ENCODE results near the gene S100A16.

The S100A16 gene

DNA sequence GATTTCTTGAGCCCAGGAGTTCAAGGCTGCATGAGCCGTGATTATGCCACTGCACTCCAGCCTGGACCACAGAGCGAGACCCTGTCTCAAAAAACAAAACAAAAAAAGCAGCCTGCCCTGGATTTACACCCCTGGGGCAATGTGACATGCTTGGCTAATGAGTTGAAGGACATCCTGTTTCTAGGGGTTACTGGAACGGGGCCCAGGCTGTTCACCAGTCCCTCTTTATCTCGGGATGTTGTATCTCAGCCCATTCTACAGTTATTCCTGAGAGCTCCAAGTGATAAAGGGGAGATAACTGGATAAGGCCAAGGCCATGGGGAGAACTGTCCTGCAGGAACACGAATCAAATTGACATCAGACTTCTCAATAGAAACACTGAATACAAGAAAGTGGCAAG is 25.6 kb downstream of the S100A16 start:
- no peaks in the 10 kb centered on the region for H4K20me1 ChIP-seq (ENCODE audit: insufficient read depth, low read length, poor library complexity, severe bottlenecking)
- no peaks in the 10 kb centered on the region for H3F3A ChIP-seq (ENCODE audit: low read depth)
- no peaks in the 10 kb centered on the region for H3K79me2 ChIP-seq (ENCODE audit: insufficient read depth, low read length)
- H3K4me2 ChIP-seq (ENCODE audit: low read depth, low read length, poor library complexity, severe bottlenecking) = no peak overlapping the region
- H3K27me3 ChIP-seq (ENCODE audit: insufficient read depth, low read length, poor library complexity, severe bottlenecking) = no peaks in the 10 kb centered on the region
- H3K9me2 ChIP-seq (replicated peaks; ENCODE audit: low read depth, low read length) = no peaks in the 10 kb centered on the region
- no peak overlapping the region for H3K9ac ChIP-seq (ENCODE audit: low read depth, low read length, poor library complexity, severe bottlenecking)
- H3K9me3 ChIP-seq (ENCODE audit: insufficient read depth, low read depth, low read length) = no peaks in the 10 kb centered on the region
- H2AFZ ChIP-seq (ENCODE audit: low read length) = peak overlapping the region; percentile 73; the same call in 1 of the 2 replicates
- H3K4me3 ChIP-seq (ENCODE audit: low read length, poor library complexity, severe bottlenecking) = no peak overlapping the region
- no peaks in the 10 kb centered on the region for H3K4me1 ChIP-seq (ENCODE audit: insufficient read depth, low read length, poor library complexity, severe bottlenecking)
- no peaks in the 10 kb centered on the region for H3K36me3 ChIP-seq (ENCODE audit: insufficient read depth, low read length)
- no peak for TF ChIP-seq EZH2phosphoT487 (IDR thresholded peaks at IDR 0.05; ENCODE audit: borderline replicate concordance)
- TF ChIP-seq, protein P1, sequence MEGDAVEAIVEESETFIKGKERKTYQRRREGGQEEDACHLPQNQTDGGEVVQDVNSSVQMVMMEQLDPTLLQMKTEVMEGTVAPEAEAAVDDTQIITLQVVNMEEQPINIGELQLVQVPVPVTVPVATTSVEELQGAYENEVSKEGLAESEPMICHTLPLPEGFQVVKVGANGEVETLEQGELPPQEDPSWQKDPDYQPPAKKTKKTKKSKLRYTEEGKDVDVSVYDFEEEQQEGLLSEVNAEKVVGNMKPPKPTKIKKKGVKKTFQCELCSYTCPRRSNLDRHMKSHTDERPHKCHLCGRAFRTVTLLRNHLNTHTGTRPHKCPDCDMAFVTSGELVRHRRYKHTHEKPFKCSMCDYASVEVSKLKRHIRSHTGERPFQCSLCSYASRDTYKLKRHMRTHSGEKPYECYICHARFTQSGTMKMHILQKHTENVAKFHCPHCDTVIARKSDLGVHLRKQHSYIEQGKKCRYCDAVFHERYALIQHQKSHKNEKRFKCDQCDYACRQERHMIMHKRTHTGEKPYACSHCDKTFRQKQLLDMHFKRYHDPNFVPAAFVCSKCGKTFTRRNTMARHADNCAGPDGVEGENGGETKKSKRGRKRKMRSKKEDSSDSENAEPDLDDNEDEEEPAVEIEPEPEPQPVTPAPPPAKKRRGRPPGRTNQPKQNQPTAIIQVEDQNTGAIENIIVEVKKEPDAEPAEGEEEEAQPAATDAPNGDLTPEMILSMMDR (conservative IDR thresholded peaks at IDR 0.05; ENCODE audit: low read length) = no peak

- no peak overlapping the region for H3K4me3 ChIP-seq (ENCODE audit: low read length, poor library complexity, severe bottlenecking)
- TF ChIP-seq, protein P1 (conservative IDR thresholded peaks at IDR 0.05; ENCODE audit: low read length) = no peak
- no peak for TF ChIP-seq EZH2phosphoT487 (IDR thresholded peaks at IDR 0.05; ENCODE audit: borderline replicate concordance)
- H4K20me1 ChIP-seq (ENCODE audit: insufficient read depth, low read length, poor library complexity, severe bottlenecking) = no peaks in the 10 kb centered on the region
- H3K9ac ChIP-seq (ENCODE audit: low read depth, low read length, poor library complexity, severe bottlenecking) = no peak overlapping the region
- no peak overlapping the region for H3K4me2 ChIP-seq (ENCODE audit: low read depth, low read length, poor library complexity, severe bottlenecking)
- no peaks in the 10 kb centered on the region for H3K9me2 ChIP-seq (replicated peaks; ENCODE audit: low read depth, low read length)
- no peaks in the 10 kb centered on the region for H3K27me3 ChIP-seq (ENCODE audit: insufficient read depth, low read length, poor library complexity, severe bottlenecking)
- H3K36me3 ChIP-seq (ENCODE audit: insufficient read depth, low read length) = no peaks in the 10 kb centered on the region
- no peak overlapping the region for H2AFZ ChIP-seq (ENCODE audit: low read length)
- no peaks in the 10 kb centered on the region for H3K9me3 ChIP-seq (ENCODE audit: insufficient read depth, low read depth, low read length)
- H3K79me2 ChIP-seq (ENCODE audit: insufficient read depth, low read length) = no peaks in the 10 kb centered on the region
- no peaks in the 10 kb centered on the region for H3K4me1 ChIP-seq (ENCODE audit: insufficient read depth, low read length, poor library complexity, severe bottlenecking)
- no peaks in the 10 kb centered on the region for H3F3A ChIP-seq (ENCODE audit: low read depth)
Measured at GRCh38 chr1:153586347-153586746, 26.6 kb downstream of the S100A16 start.

DNA sequence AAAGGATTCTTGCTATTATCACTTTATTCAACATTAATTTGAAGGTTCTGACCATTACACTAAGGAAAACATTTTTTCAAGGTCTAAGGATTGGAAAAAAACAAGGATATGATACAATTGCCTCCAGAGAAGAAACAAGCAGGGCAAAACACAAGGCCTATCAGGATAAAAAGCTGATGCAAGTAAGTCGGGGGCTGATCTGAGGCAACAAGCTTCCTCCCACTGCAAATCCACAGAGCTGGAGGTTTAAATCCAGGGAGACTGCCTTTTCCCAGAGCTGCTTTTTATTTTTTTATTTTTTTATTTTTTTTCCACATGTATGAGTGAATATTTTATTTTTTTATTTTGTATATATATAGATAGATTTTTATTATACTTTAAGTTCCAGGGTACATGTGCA is 27.9 kb downstream of the S100A16 start:
- Histone ChIP-seq H3K9me2 (replicated peaks; ENCODE audit: low read depth, low read length) (no peaks in the 10 kb centered on the region), H3F3A (ENCODE audit: low read depth) (no peaks in the 10 kb centered on the region), H3K4me2 (ENCODE audit: low read depth, low read length, poor library complexity, severe bottlenecking) (no peak overlapping the region), H3K4me1 (ENCODE audit: insufficient read depth, low read length, poor library complexity, severe bottlenecking) (no peaks in the 10 kb centered on the region), H3K36me3 (ENCODE audit: insufficient read depth, low read length) (no peaks in the 10 kb centered on the region), H2AFZ (ENCODE audit: low read length) (no peak overlapping the region), H4K20me1 (ENCODE audit: insufficient read depth, low read length, poor library complexity, severe bottlenecking) (no peaks in the 10 kb centered on the region), H3K9me3 (ENCODE audit: insufficient read depth, low read depth, low read length) (no peaks in the 10 kb centered on the region), H3K79me2 (ENCODE audit: insufficient read depth, low read length) (no peaks in the 10 kb centered on the region), H3K4me3 (ENCODE audit: low read length, poor library complexity, severe bottlenecking) (no peak overlapping the region), H3K27me3 (ENCODE audit: insufficient read depth, low read length, poor library complexity, severe bottlenecking) (no peaks in the 10 kb centered on the region), H3K9ac (ENCODE audit: low read depth, low read length, poor library complexity, severe bottlenecking) (no peak overlapping the region)
- TF ChIP-seq, protein P1 (conservative IDR thresholded peaks at IDR 0.05; ENCODE audit: low read length) = no peak
- no peak for TF ChIP-seq EZH2phosphoT487 (IDR thresholded peaks at IDR 0.05; ENCODE audit: borderline replicate concordance)
